ENCODE data around the gene CDKN2D.
"Not testable (repeated sequence)": the region's sequence is repeated elsewhere in the genome, so short reads cannot be mapped to it uniquely, and the experiment has no call there.

Gene CDKN2D

GRCh38 chr19:10580979-10581631 lies 12.3 kb upstream of the CDKN2D start:
- peak; percentile 95 for DNase-seq (ENCODE audit: low spot score)

- DNase-seq (ENCODE audit: low spot score): no peak
Observed at GRCh38 chr19:10577951-10578350, 9.2 kb upstream of the CDKN2D start.

- no peak for DNase-seq (ENCODE audit: low spot score)
Observed at GRCh38 chr19:10575011-10575716, 6.4 kb upstream of the CDKN2D start.

- DNase-seq (ENCODE audit: low spot score): no peak
Observed at GRCh38 chr19:10574462-10574861, 5.7 kb upstream of the CDKN2D start.

GRCh38 chr19:10573793-10574192 lies 5.0 kb upstream of the CDKN2D start:
- DNase-seq (ENCODE audit: low spot score): not testable (repeated sequence)

GRCh38 chr19:10568062-10568825 lies 535 bp downstream of the CDKN2D start:
- peak; percentile 42 for DNase-seq (ENCODE audit: low spot score)

GRCh38 chr19:10567656-10568055 lies 1.1 kb downstream of the CDKN2D start:
- no peak for DNase-seq (ENCODE audit: low spot score)

- DNase-seq (ENCODE audit: low spot score): no peak
Observed at GRCh38 chr19:10566658-10567410, 1.9 kb downstream of the CDKN2D start.

- no peak for DNase-seq (ENCODE audit: low spot score)
Observed at GRCh38 chr19:10566408-10566657, 2.4 kb downstream of the CDKN2D start.

- peak; percentile 97 for DNase-seq (ENCODE audit: low spot score)
Observed at GRCh38 chr19:10565567-10566407, 3.0 kb downstream of the CDKN2D start, which contains the start of gene KRI1. TSS of gene KRI1 (minus strand) at chr19:10566010. CDS start at chr19:10565999, 11 bp downstream.

- DNase-seq (ENCODE audit: low spot score): peak; percentile 81
Observed at GRCh38 chr19:10565028-10565566, 3.7 kb downstream of the CDKN2D start.

- no peak for DNase-seq (ENCODE audit: low spot score)
Observed at GRCh38 chr19:10562609-10563008, 6.2 kb downstream of the CDKN2D start.

GRCh38 chr19:10560154-10560553 lies 8.6 kb downstream of the CDKN2D start:
- no peak for DNase-seq (ENCODE audit: low spot score)

- no peak for DNase-seq (ENCODE audit: low spot score)
Observed at GRCh38 chr19:10557603-10558197, 11.1 kb downstream of the CDKN2D start.

- DNase-seq (ENCODE audit: low spot score): no peak
Observed at GRCh38 chr19:10555610-10555973, 13.2 kb downstream of the CDKN2D start.

- DNase-seq (ENCODE audit: low spot score): no peak
Observed at GRCh38 chr19:10554760-10555609, 13.8 kb downstream of the CDKN2D start.

GRCh38 chr19:10553943-10554381 lies 14.8 kb downstream of the CDKN2D start:
- DNase-seq (ENCODE audit: low spot score): no peak

- DNase-seq (ENCODE audit: low spot score): no peak
Observed at GRCh38 chr19:10553087-10553667, 15.6 kb downstream of the CDKN2D start.

GRCh38 chr19:10552510-10553053 lies 16.2 kb downstream of the CDKN2D start:
- peak; percentile 46 for DNase-seq (ENCODE audit: low spot score)

Measured in RKO (cell line).